Smooth muscle cell (in vitro differentiated cells): ENCODE results near the gene CLPTM1L. TPM values are rescaled to one million over a fixed set of nuclear protein-coding genes. Genes with fewer than 3 reads are reported as not detected.

ENCODE experiments used
- DNase-seq: peaks from one replicate; lab custom pipeline; 2025; ENCODE audit not compliant: unreplicated experiment; lab: John Stamatoyannopoulos, UW
- H2AFZ ChIP-seq: fragments of 200-600 bp; sonication (generic); 2 replicates; pipeline ENCODE4 v1.6.0; 2016; ENCODE audit warnings: antibody characterized with exemption, low read depth, mild to moderate bottlenecking
- H3F3A ChIP-seq: fragments of 200-600 bp; sonication (generic); 2 replicates; pipeline ENCODE4 v1.6.0; 2017; ENCODE audit warnings: antibody characterized with exemption, low read depth
- H3K27ac ChIP-seq: fragments of 200-600 bp; sonication (generic); 2 replicates; pipeline ENCODE4 v1.5.1; 2016; ENCODE audit warnings: low read depth, mild to moderate bottlenecking
- H3K27me3 ChIP-seq: fragments of 200-600 bp; sonication (generic); 2 replicates; pipeline ENCODE4 v1.6.1; 2016; ENCODE audit warnings: low read depth, mild to moderate bottlenecking
- H3K36me3 ChIP-seq: fragments of 200-600 bp; sonication (generic); 2 replicates; pipeline ENCODE4 v1.5.1; 2016; ENCODE audit warnings: low read depth
- H3K4me1 ChIP-seq: fragments of 200-600 bp; sonication (generic); 2 replicates; pipeline ENCODE4 v1.5.1; 2016; ENCODE audit warnings: low read depth
- H3K4me2 ChIP-seq: fragments of 200-600 bp; sonication (generic); 2 replicates; pipeline ENCODE4 v1.6.0; 2016; ENCODE audit warnings: mild to moderate bottlenecking
- H3K4me3 ChIP-seq: fragments of 200-600 bp; sonication (generic); 2 replicates; pipeline ENCODE4 v1.5.1; 2016; ENCODE audit warnings: mild to moderate bottlenecking
- H3K79me2 ChIP-seq: fragments of 200-600 bp; sonication (generic); 2 replicates; pipeline ENCODE4 v1.6.0; 2016; ENCODE audit warnings: low read depth, mild to moderate bottlenecking
- H3K9ac ChIP-seq: fragments of 200-600 bp; sonication (generic); 2 replicates; pipeline ENCODE4 v1.6.0; 2016; ENCODE audit warnings: low read depth
- H3K9me3 ChIP-seq: fragments of 200-600 bp; sonication (generic); replicated peaks from 2 replicates; pipeline ENCODE4 v1.5.1; 2016; ENCODE audit warnings: low read depth
- H4K20me1 ChIP-seq: fragments of 200-600 bp; sonication (generic); 2 replicates; pipeline ENCODE4 v1.6.0; 2016; ENCODE audit warnings: low read depth
- CTCF ChIP-seq: fragments of 200-600 bp; sonication (generic); IDR thresholded peaks from 2 replicates; pipeline ENCODE4 v1.5.1; 2017; ENCODE audit warnings: borderline replicate concordance, mild to moderate bottlenecking, antibody characterized with exemption; ENCODE audit not compliant: insufficient read depth, poor library complexity, severe bottlenecking
- WGBS: methylation state at CpG from one replicate; pipeline ENCODE4 v1.1.7; 2016; ENCODE audit warnings: low lambda C conversion rate; 5-methylcytosine and 5-hydroxymethylcytosine counted together
- polyA plus RNA-seq: library from polyadenylated mRNA; unstranded; fragments of >200 nt; fragmentation: Nextera tagmentation; extraction: Ambion mirVana; gene quantifications from 2 replicates; pipeline ENCODE4 v1.2.1, GENCODE V29; 2016
- total RNA-seq: library from RNA; depleted of rRNA; stranded (reverse); fragments of >200 nt; gene quantifications from 2 replicates; pipeline ENCODE4 v1.2.3, GENCODE V29; 2014

CLPTM1L gene
- total and polyA plus RNA-seq, 2 experiments from 2014 or later = 125 to 127 TPM

GRCh38 chr5:1324301-1324700 is 20.6 kb downstream of the CLPTM1L start:
- Histone ChIP-seq H3K9ac (no peak overlapping the region), H3K27me3 (no peaks in the 10 kb centered on the region), H3K9me3 (no peaks in the 10 kb centered on the region), H4K20me1 (no peaks in the 10 kb centered on the region), H3K27ac (no peak overlapping the region), H3K4me3 (no peak overlapping the region), H3K4me2 (no peak overlapping the region), H3K36me3 (no peaks in the 10 kb centered on the region), H3F3A (peaks cover 21% of the 10 kb centered on the region), H2AFZ (no peak overlapping the region), H3K79me2 (no peaks in the 10 kb centered on the region), H3K4me1 (no peaks in the 10 kb centered on the region)
- WGBS = 98% methylated on average over 15 of the region's 15 CpGs
- TF ChIP-seq CTCF = no peak
- no peak for DNase-seq

GRCh38 chr5:1323803-1324173 is 21.1 kb downstream of the CLPTM1L start:
- Histone ChIP-seq H3F3A (peaks cover 19% of the 10 kb centered on the region), H3K27ac (no peak overlapping the region), H3K79me2 (no peaks in the 10 kb centered on the region), H3K36me3 (no peaks in the 10 kb centered on the region), H4K20me1 (no peaks in the 10 kb centered on the region), H2AFZ (no peak overlapping the region), H3K4me2 (no peak overlapping the region), H3K4me3 (no peak overlapping the region), H3K27me3 (no peaks in the 10 kb centered on the region), H3K9me3 (no peaks in the 10 kb centered on the region), H3K9ac (no peak overlapping the region), H3K4me1 (no peaks in the 10 kb centered on the region)
- TF ChIP-seq CTCF = no peak
- 96% methylated on average over 13 of the region's 13 CpGs for WGBS
- DNase-seq = no peak

GRCh38 chr5:1322955-1323802 is 21.7 kb downstream of the CLPTM1L start:
- no peaks in the 10 kb centered on the region for H3K27me3 ChIP-seq
- no peak overlapping the region for H3K4me2 ChIP-seq
- no peaks in the 10 kb centered on the region for H3K36me3 ChIP-seq
- H3K79me2 ChIP-seq = no peaks in the 10 kb centered on the region
- no peaks in the 10 kb centered on the region for H3K9me3 ChIP-seq
- TF ChIP-seq CTCF = no peak
- no peaks in the 10 kb centered on the region for H4K20me1 ChIP-seq
- no peak overlapping the region for H2AFZ ChIP-seq
- H3K9ac ChIP-seq = no peak overlapping the region
- H3F3A ChIP-seq = peaks cover 13% of the 10 kb centered on the region
- no peak overlapping the region for H3K27ac ChIP-seq
- no peak for DNase-seq
- 94% methylated on average over 24 of the region's 24 CpGs for WGBS
- H3K4me1 ChIP-seq = no peaks in the 10 kb centered on the region
- no peak overlapping the region for H3K4me3 ChIP-seq
